ENCODE measurements around the gene DTD1.

Gene DTD1

GRCh38 chr20:18639501-18639979, 51.7 kb downstream of the DTD1 start:
- Histone ChIP-seq H3K36me3 (ENCODE audit: control insufficient read depth, low read depth, low read length) (no peaks in the 10 kb centered on the region), H3K9me3 (ENCODE audit: control insufficient read depth, low read depth, low read length) (no peaks in the 10 kb centered on the region), H3K4me3 (ENCODE audit: low read length) (no peak overlapping the region), H3K4me1 (ENCODE audit: control insufficient read depth, low read depth, low read length) (no peaks in the 10 kb centered on the region), H3K27me3 (ENCODE audit: control insufficient read depth, insufficient read depth, low read length) (no peaks in the 10 kb centered on the region), H3K27ac (ENCODE audit: low read length) (no peak overlapping the region), H3K9ac (ENCODE audit: low read length) (no peak overlapping the region)

DNA sequence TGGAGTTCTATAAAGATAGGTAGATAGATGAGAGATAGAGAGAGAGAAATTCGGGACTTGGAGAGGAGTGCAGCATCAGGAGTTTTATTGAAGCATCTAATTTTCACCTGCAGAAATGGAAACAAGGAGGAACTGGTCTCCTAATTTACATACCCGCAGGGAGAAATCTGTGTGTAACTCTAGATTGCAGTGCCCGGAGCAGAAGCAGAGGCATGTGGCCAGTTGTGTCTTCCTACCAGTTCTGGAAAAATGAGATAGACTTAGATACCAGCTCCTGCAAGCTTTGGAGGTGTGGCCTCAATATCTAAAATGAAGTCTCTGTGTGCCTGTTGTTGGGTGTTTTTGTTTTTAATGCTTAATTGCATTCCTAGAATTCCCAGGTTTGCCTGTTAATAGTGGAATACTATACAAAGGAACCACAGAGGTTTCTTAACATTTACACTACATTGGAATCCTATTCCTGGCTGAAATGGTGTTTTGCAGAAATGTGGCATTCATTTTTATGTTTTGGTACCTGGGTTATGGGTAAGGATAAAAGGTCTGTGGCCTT, 57.4 kb downstream of the DTD1 start:
- peaks cover 11% of the 10 kb centered on the region for H3K4me1 ChIP-seq (ENCODE audit: control insufficient read depth, low read depth, low read length)
- no peaks in the 10 kb centered on the region for H3K36me3 ChIP-seq (ENCODE audit: control insufficient read depth, low read depth, low read length)
- no peak overlapping the region for H3K27ac ChIP-seq (ENCODE audit: low read length)
- no peaks in the 10 kb centered on the region for H3K9me3 ChIP-seq (ENCODE audit: control insufficient read depth, low read depth, low read length)
- no peak overlapping the region for H3K9ac ChIP-seq (ENCODE audit: low read length)
- no peaks in the 10 kb centered on the region for H3K27me3 ChIP-seq (ENCODE audit: control insufficient read depth, insufficient read depth, low read length)
- no peak overlapping the region for H3K4me3 ChIP-seq (ENCODE audit: low read length)

DNA sequence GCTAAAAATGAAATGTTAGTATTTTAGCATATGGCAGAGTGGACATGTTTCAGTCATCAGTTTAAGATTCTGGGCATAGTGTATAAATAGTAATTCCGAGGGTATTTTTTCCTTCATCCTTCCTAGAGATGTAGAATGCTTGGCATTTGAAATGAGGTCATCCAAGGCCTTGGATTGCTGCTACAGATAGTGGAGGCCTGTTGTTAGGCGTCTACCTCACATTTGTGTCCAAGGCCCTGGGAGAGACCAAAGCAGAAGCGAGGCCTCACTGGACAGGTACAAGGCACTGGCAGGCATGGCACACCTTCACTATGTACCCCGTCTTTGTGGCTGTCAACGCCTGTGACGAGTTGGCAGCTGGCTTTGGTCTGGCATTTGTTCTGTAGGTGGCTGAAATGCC, 58.0 kb downstream of the DTD1 start:
- Histone ChIP-seq H3K4me1 (ENCODE audit: control insufficient read depth, low read depth, low read length) (peaks cover 11% of the 10 kb centered on the region), H3K9me3 (ENCODE audit: control insufficient read depth, low read depth, low read length) (no peaks in the 10 kb centered on the region), H3K27me3 (ENCODE audit: control insufficient read depth, insufficient read depth, low read length) (no peaks in the 10 kb centered on the region), H3K36me3 (ENCODE audit: control insufficient read depth, low read depth, low read length) (no peaks in the 10 kb centered on the region), H3K27ac (ENCODE audit: low read length) (no peak overlapping the region), H3K9ac (ENCODE audit: low read length) (no peak overlapping the region), H3K4me3 (ENCODE audit: low read length) (no peak overlapping the region)

DNA sequence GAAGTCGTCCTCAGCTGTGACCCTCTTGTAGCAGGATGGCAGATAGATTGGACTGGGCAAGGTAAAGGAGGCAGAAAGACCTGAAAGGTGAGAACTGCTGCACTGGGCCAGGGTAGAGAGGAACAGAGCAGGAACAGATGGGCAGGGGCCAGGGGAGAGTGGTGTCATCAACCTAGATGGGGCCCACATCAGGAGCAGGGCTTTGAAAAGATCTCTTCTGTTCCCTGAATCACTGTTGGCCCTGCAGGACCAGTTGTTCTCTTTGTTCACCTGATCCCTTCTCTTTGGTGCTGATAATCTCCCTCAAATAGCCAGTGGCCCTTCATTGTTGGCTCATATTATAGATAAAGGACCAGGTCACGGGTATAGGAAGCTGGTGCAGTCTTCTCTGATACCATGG, 59.9 kb downstream of the DTD1 start:
- Histone ChIP-seq H3K9ac (ENCODE audit: low read length) (no peak overlapping the region), H3K9me3 (ENCODE audit: control insufficient read depth, low read depth, low read length) (no peaks in the 10 kb centered on the region), H3K27me3 (ENCODE audit: control insufficient read depth, insufficient read depth, low read length) (no peaks in the 10 kb centered on the region), H3K4me1 (ENCODE audit: control insufficient read depth, low read depth, low read length) (peaks cover 11% of the 10 kb centered on the region), H3K36me3 (ENCODE audit: control insufficient read depth, low read depth, low read length) (no peaks in the 10 kb centered on the region), H3K4me3 (ENCODE audit: low read length) (no peak overlapping the region), H3K27ac (ENCODE audit: low read length) (no peak overlapping the region)

DNA sequence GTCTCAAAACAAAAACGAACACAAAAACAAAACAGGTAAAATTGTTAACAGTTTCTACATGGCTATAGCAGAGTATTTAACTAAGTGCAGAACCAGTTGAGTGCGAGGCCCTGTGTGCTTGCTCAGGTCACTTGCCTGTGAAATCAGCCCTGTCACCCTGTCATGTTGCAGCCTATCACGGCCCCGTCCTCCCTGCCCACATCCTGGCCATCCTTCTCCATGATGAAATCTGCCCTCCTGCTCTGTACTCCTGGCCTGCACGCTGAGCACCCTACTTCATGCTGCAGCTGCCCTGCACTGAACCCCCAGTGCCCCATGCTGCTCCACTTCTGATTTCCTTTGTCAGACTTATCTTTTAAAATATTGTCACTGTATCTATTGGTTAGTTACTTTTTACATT, 62.4 kb downstream of the DTD1 start:
- Histone ChIP-seq H3K36me3 (ENCODE audit: control insufficient read depth, low read depth, low read length) (no peaks in the 10 kb centered on the region), H3K27me3 (ENCODE audit: control insufficient read depth, insufficient read depth, low read length) (no peaks in the 10 kb centered on the region), H3K4me1 (ENCODE audit: control insufficient read depth, low read depth, low read length) (peaks cover 6% of the 10 kb centered on the region), H3K4me3 (ENCODE audit: low read length) (no peak overlapping the region), H3K9ac (ENCODE audit: low read length) (no peak overlapping the region), H3K9me3 (ENCODE audit: control insufficient read depth, low read depth, low read length) (no peaks in the 10 kb centered on the region), H3K27ac (ENCODE audit: low read length) (no peak overlapping the region)

GRCh38 chr20:18653736-18654447, 66.0 kb downstream of the DTD1 start:
- H3K9ac ChIP-seq (ENCODE audit: low read length): no peak overlapping the region
- H3K9me3 ChIP-seq (ENCODE audit: control insufficient read depth, low read depth, low read length): no peaks in the 10 kb centered on the region
- H3K27me3 ChIP-seq (ENCODE audit: control insufficient read depth, insufficient read depth, low read length): no peaks in the 10 kb centered on the region
- no peaks in the 10 kb centered on the region for H3K36me3 ChIP-seq (ENCODE audit: control insufficient read depth, low read depth, low read length)
- H3K4me3 ChIP-seq (ENCODE audit: low read length): no peak overlapping the region
- H3K27ac ChIP-seq (ENCODE audit: low read length): no peak overlapping the region
- no peaks in the 10 kb centered on the region for H3K4me1 ChIP-seq (ENCODE audit: control insufficient read depth, low read depth, low read length)

- no peak overlapping the region for H3K27ac ChIP-seq (ENCODE audit: low read length)
- no peak overlapping the region for H3K4me3 ChIP-seq (ENCODE audit: low read length)
These were observed 66.6 kb downstream of the DTD1 start for GRCh38 chr20:18654448-18654773.

GRCh38 chr20:18657575-18657974, 69.7 kb downstream of the DTD1 start:
- H3K27ac ChIP-seq (ENCODE audit: low read length): no peak overlapping the region
- H3K27me3 ChIP-seq (ENCODE audit: control insufficient read depth, insufficient read depth, low read length): no peaks in the 10 kb centered on the region
- H3K4me1 ChIP-seq (ENCODE audit: control insufficient read depth, low read depth, low read length): no peaks in the 10 kb centered on the region
- H3K9me3 ChIP-seq (ENCODE audit: control insufficient read depth, low read depth, low read length): no peaks in the 10 kb centered on the region
- no peak overlapping the region for H3K9ac ChIP-seq (ENCODE audit: low read length)
- H3K36me3 ChIP-seq (ENCODE audit: control insufficient read depth, low read depth, low read length): no peaks in the 10 kb centered on the region
- no peak overlapping the region for H3K4me3 ChIP-seq (ENCODE audit: low read length)

More at GRCh38 chr20:18654448-18654773, 66.6 kb downstream of the DTD1 start:
- no peaks in the 10 kb centered on the region for H3K4me1 ChIP-seq (ENCODE audit: control insufficient read depth, low read depth, low read length)
- no peaks in the 10 kb centered on the region for H3K36me3 ChIP-seq (ENCODE audit: control insufficient read depth, low read depth, low read length)
- no peaks in the 10 kb centered on the region for H3K9me3 ChIP-seq (ENCODE audit: control insufficient read depth, low read depth, low read length)
- no peak overlapping the region for H3K9ac ChIP-seq (ENCODE audit: low read length)
- no peaks in the 10 kb centered on the region for H3K27me3 ChIP-seq (ENCODE audit: control insufficient read depth, insufficient read depth, low read length)

- H3K4me1 ChIP-seq (ENCODE audit: control insufficient read depth, low read depth, low read length): peaks cover 9% of the 10 kb centered on the region
- H3K9me3 ChIP-seq (ENCODE audit: control insufficient read depth, low read depth, low read length): no peaks in the 10 kb centered on the region
- H3K9ac ChIP-seq (ENCODE audit: low read length): no peak overlapping the region
- H3K4me3 ChIP-seq (ENCODE audit: low read length): no peak overlapping the region
- H3K27ac ChIP-seq (ENCODE audit: low read length): no peak overlapping the region
- H3K36me3 ChIP-seq (ENCODE audit: control insufficient read depth, low read depth, low read length): no peaks in the 10 kb centered on the region
- no peaks in the 10 kb centered on the region for H3K27me3 ChIP-seq (ENCODE audit: control insufficient read depth, insufficient read depth, low read length)
These were observed 74.6 kb downstream of the DTD1 start for GRCh38 chr20:18662279-18663040.

GRCh38 chr20:18663932-18664331, 76.1 kb downstream of the DTD1 start:
- Histone ChIP-seq H3K27me3 (ENCODE audit: control insufficient read depth, insufficient read depth, low read length) (no peaks in the 10 kb centered on the region), H3K9ac (ENCODE audit: low read length) (no peak overlapping the region), H3K27ac (ENCODE audit: low read length) (no peak overlapping the region), H3K9me3 (ENCODE audit: control insufficient read depth, low read depth, low read length) (no peaks in the 10 kb centered on the region), H3K4me3 (ENCODE audit: low read length) (no peak overlapping the region), H3K36me3 (ENCODE audit: control insufficient read depth, low read depth, low read length) (no peaks in the 10 kb centered on the region), H3K4me1 (ENCODE audit: control insufficient read depth, low read depth, low read length) (peaks cover 9% of the 10 kb centered on the region)

- H3K9ac ChIP-seq (ENCODE audit: low read length): no peak overlapping the region
- no peak overlapping the region for H3K27ac ChIP-seq (ENCODE audit: low read length)
- H3K9me3 ChIP-seq (ENCODE audit: control insufficient read depth, low read depth, low read length): no peaks in the 10 kb centered on the region
- no peaks in the 10 kb centered on the region for H3K36me3 ChIP-seq (ENCODE audit: control insufficient read depth, low read depth, low read length)
- H3K27me3 ChIP-seq (ENCODE audit: control insufficient read depth, insufficient read depth, low read length): no peaks in the 10 kb centered on the region
- peaks cover 9% of the 10 kb centered on the region for H3K4me1 ChIP-seq (ENCODE audit: control insufficient read depth, low read depth, low read length)
- H3K4me3 ChIP-seq (ENCODE audit: low read length): no peak overlapping the region
These were observed 77.3 kb downstream of the DTD1 start for GRCh38 chr20:18665135-18665534.

Measured in iPS-18a (cell line).